ENCODE measurements around the gene TENT5C. TPM values are rescaled to one million over a fixed set of nuclear protein-coding genes. Genes with fewer than 3 reads are reported as not detected.

The TENT5C gene
- total and polyA plus RNA-seq, 9 of the 15 experiments (the other 6 are each of a cell fraction or from before 2014, with no cell fraction given): 1.8 to 7.7 (median 4.0) TPM

- no peak for TF ChIP-seq ELK1 (CRISPR knock-in tag; IDR thresholded peaks at IDR 0.05)
- TF ChIP-seq HDAC6 (IDR thresholded peaks at IDR 0.05; ENCODE audit: low read depth, low read length): no peak
- no peak for TF ChIP-seq MEF2A (IDR thresholded peaks at IDR 0.05; ENCODE audit: control insufficient read depth, low read depth, low read length)
Measured at GRCh38 chr1:117634631-117635030, 28.8 kb downstream of the TENT5C start (continued).

- no peaks in the 10 kb centered on the region for H3K27me3 ChIP-seq (ENCODE audit: control insufficient read depth in 2 of 2, insufficient read depth in 2 of 2, low read length in 2 of 2)
- H4K20me1 ChIP-seq (replicated peaks; ENCODE audit: control insufficient read depth, insufficient read depth, low read length): no peaks in the 10 kb centered on the region
- no peaks in the 10 kb centered on the region for H3K9me3 ChIP-seq (replicated peaks; ENCODE audit: control insufficient read depth, insufficient read depth, low read depth, low read length)
- no peak overlapping the region for H3K9ac ChIP-seq (ENCODE audit: insufficient read depth in 1 of 2, low read depth in 2 of 2, low read length in 2 of 2)
- in situ Hi-C loops (cut with MboI): no loop called here
- CTCF ChIA-PET (ENCODE audit: low intra/inter-chr PET ratio): no interaction called here
- no peaks in the 10 kb centered on the region for H3K9me1 ChIP-seq (ENCODE audit: control insufficient read depth, insufficient read depth, low read length)
- no peaks in the 10 kb centered on the region for H3K36me3 ChIP-seq (ENCODE audit: control insufficient read depth, insufficient read depth, low read length)
- H3K4me3 ChIP-seq: no peak overlapping the region
- H3K4me2 ChIP-seq (ENCODE audit: insufficient read depth, low read length): no peak overlapping the region
- 42% methylated on average over 3 of the region's 3 CpGs for WGBS (ENCODE audit: insufficient coverage, low coverage, missing lambda C conversion rate)
- FAIRE-seq (no peak), ATAC-seq (no peak), DNase-seq (ENCODE audit: extremely low read depth in 1 of 4, low spot score in 3 of 4) (no peak)
- TF ChIP-seq, protein P1, sequence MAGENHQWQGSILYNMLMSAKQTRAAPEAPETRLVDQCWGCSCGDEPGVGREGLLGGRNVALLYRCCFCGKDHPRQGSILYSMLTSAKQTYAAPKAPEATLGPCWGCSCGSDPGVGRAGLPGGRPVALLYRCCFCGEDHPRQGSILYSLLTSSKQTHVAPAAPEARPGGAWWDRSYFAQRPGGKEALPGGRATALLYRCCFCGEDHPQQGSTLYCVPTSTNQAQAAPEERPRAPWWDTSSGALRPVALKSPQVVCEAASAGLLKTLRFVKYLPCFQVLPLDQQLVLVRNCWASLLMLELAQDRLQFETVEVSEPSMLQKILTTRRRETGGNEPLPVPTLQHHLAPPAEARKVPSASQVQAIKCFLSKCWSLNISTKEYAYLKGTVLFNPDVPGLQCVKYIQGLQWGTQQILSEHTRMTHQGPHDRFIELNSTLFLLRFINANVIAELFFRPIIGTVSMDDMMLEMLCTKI (IDR thresholded peaks at IDR 0.05; ENCODE audit: partially characterized antibody): no peak
- peak; percentile 34 for TF ChIP-seq ZFP36 (IDR thresholded peaks at IDR 0.05; ENCODE audit: low read depth, low read length, partially characterized antibody)
- H3K27ac ChIP-seq (ENCODE audit: extremely low read depth, low read depth, low read length): no peak overlapping the region
- BruUV-seq (replicated peaks): no TSS peak
- H3K4me1 ChIP-seq (replicated peaks in 1 of 2; ENCODE audit: control insufficient read depth in 2 of 2, insufficient read depth in 2 of 2, low read length in 2 of 2): peaks cover 16 to 23% of the 10 kb centered on the region in 2 experiments; a peak in 4 of 5 replicates
- intact Hi-C loops (cut with micrococcal nuclease): no loop called here
- POLR2A ChIA-PET: interaction anchor here (1.2 to 24.8 kb wide), 3 partner anchors 9 to 24 kb away, joined by 3 to 383 read pairs (median 5); partner anchors contain the start of gene TENT5C
- no peak overlapping the region for H2AFZ ChIP-seq (ENCODE audit: low read depth, low read length)
- H3K79me2 ChIP-seq (ENCODE audit: control insufficient read depth, insufficient read depth, low read length): no peaks in the 10 kb centered on the region
Measured at GRCh38 chr1:117635805-117636204, 30.0 kb downstream of the TENT5C start.

Data from K562 (cell line).